ENCODE measurements around the gene FSTL5.

- no peak for TF ChIP-seq GABPB1 (CRISPR knock-in tag; IDR thresholded peaks at IDR 0.05)
- TF ChIP-seq ZBTB43 (CRISPR knock-in tag; IDR thresholded peaks at IDR 0.05), result no peak
- no peak for TF ChIP-seq CTCF (IDR thresholded peaks at IDR 0.05)
- no peak for TF ChIP-seq ZBTB21 (CRISPR knock-in tag; IDR thresholded peaks at IDR 0.05; ENCODE audit: borderline replicate concordance)
- no peak for TF ChIP-seq SP1 (CRISPR knock-in tag; conservative IDR thresholded peaks at IDR 0.05)
- no peak for TF ChIP-seq E2F1 (CRISPR knock-in tag; IDR thresholded peaks at IDR 0.05)
- no peak for TF ChIP-seq CREB1 (CRISPR knock-in tag; IDR thresholded peaks at IDR 0.05)
These were observed 45.9 kb upstream of the FSTL5 start for GRCh38 chr4:162209706-162210105.
